Vagina (tissue), 2 donors: ENCODE results near the gene ATG3. TPM values are rescaled to one million over a fixed set of nuclear protein-coding genes. Genes with fewer than 3 reads are reported as not detected.

Experiments
- DNase-seq, 2 donors: peaks; one replicate each; pipeline ENCODE4 v3.0.0-alpha.2; 2017; ENCODE audit errors: extremely low spot score in 2 of 2
- H3K27ac ChIP-seq: fragments of 200-600 bp; sonication (generic); one replicate; pipeline ENCODE4 v1.5.1; 2019
- H3K27me3 ChIP-seq: fragments of 200-600 bp; sonication (generic); one replicate; pipeline ENCODE4 v1.5.1; 2019
- H3K36me3 ChIP-seq, 2 donors: fragments of 200-600 bp; sonication (generic); one replicate each; pipeline ENCODE4 v1.5.1; 2017 to 2019
- H3K4me1 ChIP-seq: fragments of 200-600 bp; sonication (generic); one replicate; pipeline ENCODE4 v1.5.1; 2019
- H3K4me3 ChIP-seq, 2 donors: fragments of 200-600 bp; sonication (generic); 1 replicate in 1 of 2; 2 replicates in 1 of 2; pipeline ENCODE4 v1.5.1; 2016 to 2019
- H3K9me3 ChIP-seq: fragments of 200-600 bp; sonication (generic); one replicate; pipeline ENCODE4 v1.5.1; 2019
- CTCF ChIP-seq, 3 experiments: fragments of 450-650 bp in 2 of 3; fragments of 200-600 bp in 1 of 3; sonication (generic) in 1 of 3; IDR thresholded peaks; one replicate each; pipeline ENCODE4 v1.5.1; 2017 to 2019; ENCODE audit warnings: antibody characterized with exemption in 3 of 3, mild to moderate bottlenecking in 2 of 3, moderate library complexity in 2 of 3
- POLR2A ChIP-seq, 2 donors: fragments of 450-650 bp; IDR thresholded peaks; one replicate each; pipeline ENCODE4 v1.6.1; 2017; ENCODE audit warnings: antibody characterized with exemption in 2 of 2, mild to moderate bottlenecking in 2 of 2, moderate library complexity in 2 of 2
- POLR2AphosphoS5 ChIP-seq, 2 donors: sonication (generic); formaldehyde crosslinking; IDR thresholded peaks; one replicate each; pipeline ENCODE4 v1.9.0; 2017; ENCODE audit warnings: antibody characterized with exemption in 2 of 2, mild to moderate bottlenecking in 2 of 2, low read depth in 1 of 2; ENCODE audit not compliant: insufficient read depth in 1 of 2
- intact Hi-C: fragments of 100-400 bp; cut with DNase I; formaldehyde crosslinking; loops from one replicate; pipeline ENCODE4 v1.15.1; 2023
- total RNA-seq: library from RNA; depleted of rRNA; stranded (reverse); fragments of >200 nt; gene quantifications from one replicate; pipeline ENCODE4 v1.2.3, GENCODE V29; 2016

The ATG3 gene
- total RNA-seq, 1 donor from 2014 or later, result 56.5 TPM

- DNase-seq, result no peak
- Histone ChIP-seq H3K27me3 (no peaks in the 10 kb centered on the region), H3K4me3 (no peak overlapping the region), H3K4me1 (no peaks in the 10 kb centered on the region), H3K36me3 (no peaks in the 10 kb centered on the region), H3K9me3 (no peaks in the 10 kb centered on the region), H3K27ac (no peak overlapping the region)
- TF ChIP-seq CTCF (IDR thresholded peaks at IDR 0.05) (no peak), POLR2A (IDR thresholded peaks at IDR 0.05) (no peak), POLR2AphosphoS5 (IDR thresholded peaks at IDR 0.05; ENCODE audit: insufficient read depth in 1 of 2, low read depth in 1 of 2) (no peak)
- intact Hi-C loops, result no loop called here
Observed at GRCh38 chr3:112484352-112484751, 77.4 kb downstream of the ATG3 start.

GRCh38 chr3:112482675-112483074 lies 79.1 kb downstream of the ATG3 start:
- DNase-seq, result no peak
- Histone ChIP-seq H3K36me3 (no peaks in the 10 kb centered on the region), H3K27me3 (no peaks in the 10 kb centered on the region), H3K4me1 (no peaks in the 10 kb centered on the region), H3K4me3 (no peak overlapping the region), H3K27ac (no peak overlapping the region), H3K9me3 (no peaks in the 10 kb centered on the region)
- TF ChIP-seq POLR2A (IDR thresholded peaks at IDR 0.05), result no peak
- no peak for TF ChIP-seq CTCF (IDR thresholded peaks at IDR 0.05)
- TF ChIP-seq POLR2AphosphoS5 (IDR thresholded peaks at IDR 0.05; ENCODE audit: insufficient read depth in 1 of 2, low read depth in 1 of 2), result no peak
- intact Hi-C loops, result no loop called here

Other genes with a start within 250 kb of the ATG3 start
- 3.9 TPM for gene CD200, start 228.8 kb downstream of the ATG3 start, total RNA-seq
- gene BTLA, start 62.5 kb downstream of the ATG3 start, total RNA-seq, result 3.2 TPM
- 12.8 TPM for gene SLC35A5, start 83 bp upstream of the ATG3 start, total RNA-seq
- 51.6 TPM for gene CCDC80, start 79.2 kb upstream of the ATG3 start, total RNA-seq